Trophoblast cell (in vitro differentiated cells and primary cell): ENCODE results near the gene QARS1.

ENCODE experiments used
- DNase-seq, 2 donors: peaks; one replicate each; pipeline ENCODE4 v3.0.0-alpha.2; 2016
- H2AFZ ChIP-seq: 2 replicates; pipeline ENCODE4 v1.6.1; 2013; ENCODE audit warnings: low read length, moderate library complexity, mild to moderate bottlenecking; ENCODE audit not compliant: insufficient read depth, poor library complexity
- H2AK5ac ChIP-seq: 2 replicates; pipeline ENCODE4 v1.6.1; 2013; ENCODE audit warnings: mild to moderate bottlenecking, low read length
- H2BK120ac ChIP-seq: 2 replicates; pipeline ENCODE4 v1.6.1; 2013; ENCODE audit warnings: low read length, mild to moderate bottlenecking, moderate library complexity; ENCODE audit not compliant: insufficient read depth, poor library complexity
- H2BK12ac ChIP-seq: 2 replicates; pipeline ENCODE4 v1.6.1; 2013; ENCODE audit warnings: mild to moderate bottlenecking, low read length, moderate library complexity
- H2BK5ac ChIP-seq: 2 replicates; pipeline ENCODE4 v1.6.1; 2013; ENCODE audit warnings: low read length, low read depth, moderate library complexity, mild to moderate bottlenecking; ENCODE audit not compliant: poor library complexity
- H3K14ac ChIP-seq: 2 replicates; pipeline ENCODE4 v1.6.1; 2013; ENCODE audit warnings: mild to moderate bottlenecking, low read length
- H3K18ac ChIP-seq: 2 replicates; pipeline ENCODE4 v1.6.1; 2013; ENCODE audit warnings: mild to moderate bottlenecking, low read length
- H3K23ac ChIP-seq: 2 replicates; pipeline ENCODE4 v1.6.1; 2013; ENCODE audit warnings: low read length
- H3K27ac ChIP-seq: 2 replicates; pipeline ENCODE4 v1.5.1; 2013; ENCODE audit warnings: low read depth, mild to moderate bottlenecking, inconsistent platforms, low read length, moderate library complexity
- H3K27me3 ChIP-seq: 2 replicates; pipeline ENCODE4 v1.6.1; 2013; ENCODE audit warnings: inconsistent platforms, mild to moderate bottlenecking, low read length, moderate library complexity; ENCODE audit not compliant: insufficient read depth
- H3K36me3 ChIP-seq, 2 experiments: 1 replicate in 1 of 2; 2 replicates in 1 of 2; pipeline ENCODE4 v1.6.1; 2013; ENCODE audit warnings: low read length in 2 of 2, mild to moderate bottlenecking in 2 of 2, moderate library complexity in 1 of 2; ENCODE audit not compliant: insufficient read depth in 2 of 2, control insufficient read depth in 1 of 2
- H3K4ac ChIP-seq: 2 replicates; pipeline ENCODE4 v1.6.1; 2013; ENCODE audit warnings: low read depth, mild to moderate bottlenecking, low read length, moderate library complexity
- H3K4me1 ChIP-seq, 2 experiments: 1 replicate in 1 of 2; 2 replicates in 1 of 2; pipeline ENCODE4 v1.6.1; 2013; ENCODE audit warnings: low read length in 2 of 2, mild to moderate bottlenecking in 2 of 2, moderate library complexity in 1 of 2; ENCODE audit not compliant: insufficient read depth in 2 of 2, control insufficient read depth in 1 of 2
- H3K4me2 ChIP-seq: 2 replicates; pipeline ENCODE4 v1.6.1; 2013; ENCODE audit warnings: inconsistent platforms, mild to moderate bottlenecking, low read length, moderate library complexity
- H3K4me3 ChIP-seq: 2 replicates; pipeline ENCODE4 v1.5.1; 2013; ENCODE audit warnings: mild to moderate bottlenecking, low read depth, low read length, inconsistent platforms
- H3K79me1 ChIP-seq: one replicate; pipeline ENCODE4 v1.6.1; 2013; ENCODE audit warnings: low read length
- H3K79me2 ChIP-seq: 2 replicates; pipeline ENCODE4 v1.6.1; 2013; ENCODE audit warnings: low read length, mild to moderate bottlenecking; ENCODE audit not compliant: control insufficient read depth, insufficient read depth, poor library complexity
- H3K9ac ChIP-seq: 2 replicates; pipeline ENCODE4 v1.6.1; 2013; ENCODE audit warnings: mild to moderate bottlenecking, low read length
- H3K9me3 ChIP-seq: 2 replicates; pipeline ENCODE4 v1.6.1; 2013; ENCODE audit warnings: low read depth, mild to moderate bottlenecking, control low read depth, inconsistent platforms, low read length; ENCODE audit not compliant: insufficient read depth
- H4K12ac ChIP-seq: 2 replicates; pipeline ENCODE4 v1.6.1; 2013; ENCODE audit warnings: low read depth, mild to moderate bottlenecking, low read length, moderate library complexity
- H4K8ac ChIP-seq: 2 replicates; pipeline ENCODE4 v1.6.1; 2013; ENCODE audit warnings: low read depth, mild to moderate bottlenecking, low read length, moderate library complexity
- H4K91ac ChIP-seq: one replicate; pipeline ENCODE4 v1.6.1; 2013; ENCODE audit warnings: low read depth, mild to moderate bottlenecking, low read length, moderate library complexity
- WGBS: extraction: QIAGEN DNeasy Blood & Tissue Kit; methylation state at CpG from one replicate; pipeline ENCODE4 v1.1.7; 2013; ENCODE audit warnings: missing lambda C conversion rate; ENCODE audit not compliant: insufficient read length, insufficient coverage; ENCODE audit errors: extremely low coverage; 5-methylcytosine and 5-hydroxymethylcytosine counted together

The QARS1 gene

GRCh38 chr3:49122451-49122850, 17.9 kb upstream of the QARS1 start:
- Histone ChIP-seq H4K91ac (no peak overlapping the region), H3K9me3 (peaks cover 3% of the 10 kb centered on the region), H3K14ac (no peak overlapping the region), H3K4me1 (peaks cover 6 to 7% of the 10 kb centered on the region in 2 experiments), H3K4ac (no peak overlapping the region), H3K27me3 (no peaks in the 10 kb centered on the region), H2BK5ac (no peak overlapping the region), H2BK12ac (no peak overlapping the region), H3K18ac (no peak overlapping the region), H3K4me3 (no peak overlapping the region), H2BK120ac (no peak overlapping the region), H4K12ac (no peak overlapping the region), H3K23ac (no peak overlapping the region), H3K9ac (no peak overlapping the region), H3K79me1 (peaks cover 5% of the 10 kb centered on the region), H2AK5ac (no peak overlapping the region), H3K27ac (no peak overlapping the region), H3K4me2 (no peak overlapping the region), H4K8ac (no peak overlapping the region), H3K79me2 (peaks cover 6% of the 10 kb centered on the region), H2AFZ (no peak overlapping the region), H3K36me3 (peaks cover 63 to 67% of the 10 kb centered on the region in 2 experiments)
- WGBS: no CpG with 5 or more reads among the region's 7 CpGs
- DNase-seq: no peak

- Histone ChIP-seq H2BK5ac (no peak overlapping the region), H2AK5ac (no peak overlapping the region), H3K27me3 (no peaks in the 10 kb centered on the region), H4K8ac (no peak overlapping the region), H3K14ac (no peak overlapping the region), H3K4me1 (peaks cover 6 to 7% of the 10 kb centered on the region in 2 experiments), H3K4me3 (no peak overlapping the region), H3K4ac (no peak overlapping the region), H2BK120ac (no peak overlapping the region), H3K9me3 (peaks cover 3% of the 10 kb centered on the region), H2BK12ac (no peak overlapping the region), H3K79me1 (peaks cover 5% of the 10 kb centered on the region), H3K27ac (no peak overlapping the region), H3K9ac (no peak overlapping the region), H2AFZ (no peak overlapping the region), H3K79me2 (peaks cover 6% of the 10 kb centered on the region), H3K18ac (no peak overlapping the region), H3K36me3 (peaks cover 68 to 72% of the 10 kb centered on the region in 2 experiments), H3K4me2 (no peak overlapping the region), H4K12ac (no peak overlapping the region), H4K91ac (no peak overlapping the region), H3K23ac (no peak overlapping the region)
- DNase-seq: no peak
- no CpG with 5 or more reads among the region's 12 CpGs for WGBS
Observed at GRCh38 chr3:49122022-49122421, 17.5 kb upstream of the QARS1 start.

GRCh38 chr3:49121132-49121736, 16.7 kb upstream of the QARS1 start:
- Histone ChIP-seq H3K23ac (no peak overlapping the region), H2BK5ac (no peak overlapping the region), H3K4ac (no peak overlapping the region), H3K4me3 (peak overlapping the region; percentile 25), H4K8ac (peak overlapping the region; percentile 89), H4K91ac (no peak overlapping the region), H3K27me3 (no peaks in the 10 kb centered on the region), H2AFZ (peak overlapping the region; percentile 46), H2BK120ac (no peak overlapping the region), H3K36me3 (peaks cover 71 to 75% of the 10 kb centered on the region in 2 experiments), H3K9ac (peak overlapping the region; percentile 30), H3K4me1 (peaks cover 6 to 7% of the 10 kb centered on the region in 2 experiments), H3K79me1 (peaks cover 5% of the 10 kb centered on the region), H3K79me2 (peaks cover 6% of the 10 kb centered on the region), H4K12ac (peak overlapping the region; percentile 63), H3K27ac (peak overlapping the region; percentile 65), H3K18ac (no peak overlapping the region), H2AK5ac (peak overlapping the region; percentile 49), H3K14ac (no peak overlapping the region), H3K4me2 (peak overlapping the region; percentile 93), H3K9me3 (peaks cover 3% of the 10 kb centered on the region), H2BK12ac (no peak overlapping the region)
- no CpG with 5 or more reads among the region's 17 CpGs for WGBS
- DNase-seq: no peak

GRCh38 chr3:49120438-49121131, 16.0 kb upstream of the QARS1 start, which contains the start of gene USP19:
Gene USP19, minus strand, starts transcription at chr3:49120823. Its CDS starts 1,678 bp downstream, at chr3:49119145.
- Histone ChIP-seq H3K79me1 (peaks cover 5% of the 10 kb centered on the region), H2BK12ac (no peak within 1 kb of the TSS), H3K4me2 (peak within 1 kb of the TSS; percentile 93), H3K79me2 (peaks cover 6% of the 10 kb centered on the region), H3K9me3 (peaks cover 3% of the 10 kb centered on the region), H3K4me3 (peak within 1 kb of the TSS; percentile 95), H3K36me3 (peaks cover 71 to 75% of the 10 kb centered on the region in 2 experiments), H2BK120ac (peak within 1 kb of the TSS; percentile 46), H3K14ac (peak within 1 kb of the TSS; percentile 88), H3K9ac (peak within 1 kb of the TSS; percentile 91), H3K18ac (peak within 1 kb of the TSS; percentile 90), H3K4me1 (peaks cover 6 to 7% of the 10 kb centered on the region in 2 experiments), H3K27ac (peak within 1 kb of the TSS; percentile 84), H4K91ac (peak within 1 kb of the TSS; percentile 94), H2BK5ac (peak within 1 kb of the TSS; percentile 33), H3K23ac (no peak within 1 kb of the TSS), H2AFZ (peak within 1 kb of the TSS; percentile 89), H4K8ac (peak within 1 kb of the TSS; percentile 89), H2AK5ac (peak within 1 kb of the TSS; percentile 76), H3K27me3 (no peaks in the 10 kb centered on the region), H4K12ac (peak within 1 kb of the TSS; percentile 68), H3K4ac (peak within 1 kb of the TSS; percentile 81)
- peak; percentile 90 to 94 for DNase-seq
- WGBS: no CpG with 5 or more reads among the region's 70 CpGs
